ENCODE measurements around the gene EXD3. TPM values are rescaled to one million over a fixed set of nuclear protein-coding genes. Genes with fewer than 3 reads are reported as not detected.

The EXD3 gene
- total and polyA plus RNA-seq, 2 donors (not counting 1 experiment from before 2014, with no cell fraction given) = 2.6 to 13.0 TPM

DNA sequence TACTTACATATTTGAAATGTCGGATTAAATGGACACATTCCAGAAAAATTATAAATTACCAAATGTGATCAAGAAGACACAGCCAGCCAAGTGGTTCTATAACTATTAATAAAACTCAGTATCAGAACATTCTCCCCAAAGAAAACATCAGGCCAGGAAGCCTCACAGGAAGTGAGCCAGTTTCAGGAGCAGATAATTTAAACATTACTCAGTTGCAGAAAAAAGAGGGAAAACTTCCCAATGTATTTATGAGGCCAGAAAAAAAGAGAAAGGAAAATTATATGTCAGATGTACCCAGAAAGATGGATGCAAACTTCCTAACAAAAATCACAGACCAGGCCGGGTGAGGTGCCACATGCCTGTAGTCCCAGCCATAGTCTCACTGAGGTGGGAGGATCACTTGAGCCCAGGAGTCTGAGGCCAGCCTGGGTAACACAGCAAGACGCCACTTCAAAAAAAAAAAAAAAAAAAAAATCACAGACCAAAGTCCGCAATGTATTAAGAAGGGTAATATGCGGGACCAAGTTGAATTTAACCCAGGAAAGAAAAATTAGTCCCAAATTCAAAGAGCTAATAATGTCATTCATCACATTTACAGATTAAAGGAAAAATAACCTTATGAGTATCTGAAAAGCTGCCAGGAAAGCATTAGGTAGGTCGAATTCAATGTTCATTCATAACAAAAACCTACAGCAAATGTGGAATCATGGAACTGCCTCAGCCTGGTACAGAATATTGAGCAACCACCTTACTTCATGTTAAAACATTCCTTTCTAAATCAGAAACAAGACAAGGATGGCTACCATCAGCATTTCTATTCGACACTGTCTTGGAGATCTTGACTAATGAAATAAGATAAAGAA is 83.7 kb downstream of the EXD3 start:
- H3K4me2 ChIP-seq (ENCODE audit: extremely low read depth, insufficient read depth, low read length) = no peak overlapping the region
- no peak overlapping the region for H2AFZ ChIP-seq (ENCODE audit: low read length)

GRCh38 chr9:137336735-137337134 is 86.2 kb downstream of the EXD3 start:
- no peaks in the 10 kb centered on the region for H3K9me3 ChIP-seq (ENCODE audit: control insufficient read depth, insufficient read depth, low read depth, low read length)
- no peaks in the 10 kb centered on the region for H3K27me3 ChIP-seq (ENCODE audit: control insufficient read depth, insufficient read depth, low read length)
- no peak overlapping the region for H3K4me2 ChIP-seq (ENCODE audit: extremely low read depth, insufficient read depth, low read length)
- no peaks in the 10 kb centered on the region for H3K4me1 ChIP-seq (ENCODE audit: control insufficient read depth, extremely low read depth, insufficient read depth, low read length)
- no peaks in the 10 kb centered on the region for H3K36me3 ChIP-seq (ENCODE audit: control insufficient read depth, insufficient read depth, low read length)
- no peak overlapping the region for H2AFZ ChIP-seq (ENCODE audit: low read length)
- H4K20me1 ChIP-seq (ENCODE audit: control insufficient read depth, extremely low read depth, insufficient read depth, low read length) = no peaks in the 10 kb centered on the region
- no peak for DNase-seq (ENCODE audit: low read depth in 2 of 2)
- H3K4me3 ChIP-seq (replicated peaks in 1 of 4; ENCODE audit: control extremely low read depth in 1 of 4, insufficient read depth in 1 of 4, low read depth in 3 of 4, low read length in 4 of 4) = no peak overlapping the region
- H3K79me2 ChIP-seq (ENCODE audit: control insufficient read depth, insufficient read depth, low read length) = no peaks in the 10 kb centered on the region
- H3K27ac ChIP-seq (ENCODE audit: insufficient read depth, low read length) = no peak overlapping the region
- no peak overlapping the region for H3K9ac ChIP-seq (ENCODE audit: insufficient read depth, low read length)
- TF ChIP-seq EZH2 (IDR thresholded peaks at IDR 0.05; ENCODE audit: low read length, missing control alignments) (no peak), CTCF (conservative IDR thresholded peaks at IDR 0.05 in 1 of 2, IDR thresholded peaks at IDR 0.05 in 1 of 2; ENCODE audit: low read depth in 1 of 2, low read length in 2 of 2) (no peak)

More for the DNA sequence above, 83.7 kb downstream of the EXD3 start:
- no peak overlapping the region for H3K27ac ChIP-seq (ENCODE audit: insufficient read depth, low read length)
- H4K20me1 ChIP-seq (ENCODE audit: control insufficient read depth, extremely low read depth, insufficient read depth, low read length) = no peaks in the 10 kb centered on the region
- no peak for TF ChIP-seq CTCF (conservative IDR thresholded peaks at IDR 0.05 in 1 of 2, IDR thresholded peaks at IDR 0.05 in 1 of 2; ENCODE audit: low read depth in 1 of 2, low read length in 2 of 2)
- no peak for TF ChIP-seq EZH2 (IDR thresholded peaks at IDR 0.05; ENCODE audit: low read length, missing control alignments)
- no peak overlapping the region for H3K9ac ChIP-seq (ENCODE audit: insufficient read depth, low read length)
- H3K36me3 ChIP-seq (ENCODE audit: control insufficient read depth, insufficient read depth, low read length) = no peaks in the 10 kb centered on the region
- H3K27me3 ChIP-seq (ENCODE audit: control insufficient read depth, insufficient read depth, low read length) = no peaks in the 10 kb centered on the region
- no peaks in the 10 kb centered on the region for H3K4me1 ChIP-seq (ENCODE audit: control insufficient read depth, extremely low read depth, insufficient read depth, low read length)
- no peaks in the 10 kb centered on the region for H3K9me3 ChIP-seq (ENCODE audit: control insufficient read depth, insufficient read depth, low read depth, low read length)
- peak in 1 of 2 donors; percentile 62 for DNase-seq (ENCODE audit: low read depth in 2 of 2)
- no peaks in the 10 kb centered on the region for H3K79me2 ChIP-seq (ENCODE audit: control insufficient read depth, insufficient read depth, low read length)
- no peak overlapping the region for H3K4me3 ChIP-seq (replicated peaks in 1 of 4; ENCODE audit: control extremely low read depth in 1 of 4, insufficient read depth in 1 of 4, low read depth in 3 of 4, low read length in 4 of 4)

DNA sequence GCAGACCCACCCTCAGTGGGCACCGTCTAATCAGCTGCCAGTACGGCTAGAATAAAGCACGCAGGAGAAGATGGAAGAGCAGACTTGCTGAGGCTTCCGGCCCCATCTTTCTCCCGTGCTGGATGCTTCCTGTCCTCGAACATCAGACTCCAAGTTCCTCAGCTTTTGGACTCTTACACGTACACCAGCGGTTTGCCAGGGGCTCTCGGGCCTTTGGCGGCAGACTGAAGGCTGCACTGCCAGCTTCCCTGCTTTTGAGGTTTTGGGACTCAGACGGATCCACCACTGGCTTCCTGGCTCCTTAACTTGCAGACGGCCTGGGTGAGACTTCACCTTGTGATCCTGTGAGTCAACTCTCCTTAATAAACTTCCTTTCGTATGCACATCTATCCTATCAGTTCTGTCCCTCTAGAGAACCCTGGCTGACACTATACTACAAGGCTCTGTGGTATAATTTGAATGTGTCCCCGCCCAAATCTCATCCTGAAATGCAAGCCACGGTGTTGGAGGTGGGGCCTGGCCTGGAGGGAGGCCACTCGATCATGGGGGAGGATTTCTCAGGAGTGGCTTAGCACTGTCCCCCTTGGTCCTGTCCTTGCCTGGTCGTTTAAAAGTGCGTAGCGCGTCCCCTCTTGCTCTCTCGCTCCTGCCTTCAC is 89.8 kb downstream of the EXD3 start:
- H3K4me2 ChIP-seq (ENCODE audit: extremely low read depth, insufficient read depth, low read length) = no peak overlapping the region

More for the DNA sequence above, 89.8 kb downstream of the EXD3 start:
- Histone ChIP-seq H3K9me3 (ENCODE audit: control insufficient read depth, insufficient read depth, low read depth, low read length) (no peaks in the 10 kb centered on the region), H3K4me1 (ENCODE audit: control insufficient read depth, extremely low read depth, insufficient read depth, low read length) (no peaks in the 10 kb centered on the region), H3K27ac (ENCODE audit: insufficient read depth, low read length) (no peak overlapping the region), H3K9ac (ENCODE audit: insufficient read depth, low read length) (no peak overlapping the region), H3K4me3 (replicated peaks in 1 of 4; ENCODE audit: control extremely low read depth in 1 of 4, insufficient read depth in 1 of 4, low read depth in 3 of 4, low read length in 4 of 4) (no peak overlapping the region), H2AFZ (ENCODE audit: low read length) (no peak overlapping the region), H3K79me2 (ENCODE audit: control insufficient read depth, insufficient read depth, low read length) (no peaks in the 10 kb centered on the region), H3K36me3 (ENCODE audit: control insufficient read depth, insufficient read depth, low read length) (no peaks in the 10 kb centered on the region), H3K27me3 (ENCODE audit: control insufficient read depth, insufficient read depth, low read length) (no peaks in the 10 kb centered on the region), H4K20me1 (ENCODE audit: control insufficient read depth, extremely low read depth, insufficient read depth, low read length) (no peaks in the 10 kb centered on the region)
- no peak for TF ChIP-seq CTCF (conservative IDR thresholded peaks at IDR 0.05 in 1 of 2, IDR thresholded peaks at IDR 0.05 in 1 of 2; ENCODE audit: low read depth in 1 of 2, low read length in 2 of 2)
- no peak for TF ChIP-seq EZH2 (IDR thresholded peaks at IDR 0.05; ENCODE audit: low read length, missing control alignments)
- peak in 1 of 2 donors; percentile 39 for DNase-seq (ENCODE audit: low read depth in 2 of 2)
